Osteoblast (primary cell): ENCODE results near the gene OR2AG2. TPM values are rescaled to one million over a fixed set of nuclear protein-coding genes. Genes with fewer than 3 reads are reported as not detected.

Experiments used
- DNase-seq: peaks from one replicate; pipeline ENCODE4 v3.0.0; 2011; ENCODE audit warnings: low spot score, mixed read lengths; ENCODE audit not compliant: insufficient read length; ENCODE audit errors: missing footprints
- H2AFZ ChIP-seq: 2 replicates; pipeline ENCODE4 v1.6.0; 2011; ENCODE audit warnings: mild to moderate bottlenecking, low read length
- H3K27ac ChIP-seq: 2 replicates; pipeline ENCODE4 v1.5.1; 2011; ENCODE audit warnings: mild to moderate bottlenecking, low read depth, low read length, moderate library complexity
- H3K27me3 ChIP-seq: 2 replicates; pipeline ENCODE4 v1.6.0; 2012; ENCODE audit warnings: mild to moderate bottlenecking, control low read depth, inconsistent platforms, low read length, moderate library complexity; ENCODE audit not compliant: insufficient read depth
- H3K36me3 ChIP-seq: 2 replicates; pipeline ENCODE4 v1.5.1; 2011; ENCODE audit warnings: mild to moderate bottlenecking, low read length, control low read depth, moderate library complexity; ENCODE audit not compliant: insufficient read depth
- H3K4me1 ChIP-seq: 2 replicates; pipeline ENCODE4 v1.5.1; 2011; ENCODE audit warnings: mild to moderate bottlenecking, low read length, control low read depth, moderate library complexity; ENCODE audit not compliant: insufficient read depth
- H3K4me2 ChIP-seq: 2 replicates; pipeline ENCODE4 v1.6.0; 2011; ENCODE audit warnings: mild to moderate bottlenecking, low read length; ENCODE audit not compliant: insufficient read depth
- H3K4me3 ChIP-seq: fragments of 200-600 bp; sonication (generic); 3 replicates; pipeline ENCODE4 v1.5.1; 2012; ENCODE audit warnings: mild to moderate bottlenecking, low read length, inconsistent platforms; ENCODE audit not compliant: insufficient read depth
- H3K79me2 ChIP-seq: 2 replicates; pipeline ENCODE4 v1.6.0; 2012; ENCODE audit warnings: mild to moderate bottlenecking, low read length, control low read depth, inconsistent platforms; ENCODE audit not compliant: insufficient read depth
- H3K9me3 ChIP-seq: 2 replicates; pipeline ENCODE4 v1.5.1; 2011; ENCODE audit warnings: low read depth, low read length, control low read depth
- H4K20me1 ChIP-seq: 2 replicates; pipeline ENCODE4 v1.6.0; 2012; ENCODE audit warnings: mild to moderate bottlenecking, low read length, control low read depth; ENCODE audit not compliant: insufficient read depth
- CTCF ChIP-seq: IDR thresholded peaks from 2 replicates; pipeline ENCODE4 v1.5.1; 2011; ENCODE audit warnings: mild to moderate bottlenecking, low read depth, low read length, moderate library complexity; ENCODE audit errors: extremely low read depth
- total RNA-seq: library from RNA; depleted of rRNA; stranded (reverse); fragments of >200 nt; gene quantifications from 2 replicates; pipeline ENCODE4 v1.2.3, GENCODE V29; 2012

Gene OR2AG2
- total RNA-seq, 1 donor, result 0.36 TPM

GRCh38 chr11:6717426-6717825 lies 54.4 kb downstream of the OR2AG2 start:
- H3K36me3 ChIP-seq, result no peaks in the 10 kb centered on the region
- no peak overlapping the region for H3K4me2 ChIP-seq
- H4K20me1 ChIP-seq, result no peaks in the 10 kb centered on the region
- DNase-seq, result no peak
- TF ChIP-seq CTCF, result no peak
- no peaks in the 10 kb centered on the region for H3K9me3 ChIP-seq
- no peaks in the 10 kb centered on the region for H3K4me1 ChIP-seq
- H3K27me3 ChIP-seq, result peaks cover 5% of the 10 kb centered on the region
- no peak overlapping the region for H2AFZ ChIP-seq
- no peak overlapping the region for H3K4me3 ChIP-seq
- H3K27ac ChIP-seq, result no peak overlapping the region
- no peaks in the 10 kb centered on the region for H3K79me2 ChIP-seq

Other genes with a start within 250 kb of the OR2AG2 start
- gene RRP8, start 168.4 kb downstream of the OR2AG2 start, total RNA-seq, result 7.2 and 10.6 TPM in 2 replicates
- gene ILK, start 168.2 kb downstream of the OR2AG2 start, total RNA-seq, result 151 and 176 TPM in 2 replicates
- gene TAF10, start 159.8 kb downstream of the OR2AG2 start, total RNA-seq, result 23.5 and 28.0 TPM in 2 replicates
- gene TPP1, start 152.6 kb downstream of the OR2AG2 start, total RNA-seq, result 120 and 127 TPM in 2 replicates
- gene DCHS1, start 116.2 kb downstream of the OR2AG2 start, total RNA-seq, result 0.59 and 1.1 TPM in 2 replicates
- gene MRPL17, start 88.6 kb downstream of the OR2AG2 start, total RNA-seq, result 29.5 and 29.7 TPM in 2 replicates
- not detected in 2 replicates for gene OR2AG1, start 11.0 kb upstream of the OR2AG2 start, total RNA-seq
- 0.36 and 0.59 TPM in 2 replicates for gene OR6A2, start 27.7 kb upstream of the OR2AG2 start, total RNA-seq
- gene OR10A5, start 73.7 kb upstream of the OR2AG2 start, total RNA-seq, result not detected in 2 replicates
- not detected in 2 replicates for gene OR10A2, start 91.1 kb upstream of the OR2AG2 start, total RNA-seq
- gene OR10A4, start 104.6 kb upstream of the OR2AG2 start, total RNA-seq, result not detected in 2 replicates
- gene OR2D2, start 120.5 kb upstream of the OR2AG2 start, total RNA-seq, result 0.36 and 0.88 TPM in 2 replicates
- gene OR2D3, start 149.0 kb upstream of the OR2AG2 start, total RNA-seq, result not detected in 2 replicates
- gene ZNF215, start 154.4 kb upstream of the OR2AG2 start, total RNA-seq, result 4.3 and 5.0 TPM in 2 replicates
- 3.6 and 4.7 TPM in 2 replicates for gene ZNF214, start 248.4 kb upstream of the OR2AG2 start, total RNA-seq
- under 0.01 TPM in 1 of 2 replicates, not detected in the other for gene NLRP14, start 248.5 kb upstream of the OR2AG2 start, total RNA-seq